HepG2 (cell line): Measurements from ENCODE around the gene MTR. TPM values are rescaled to one million over a fixed set of nuclear protein-coding genes. Genes with fewer than 3 reads are reported as not detected.

ENCODE experiments used
- ASH2L ChIP-seq: fragments of 300-600, 200-600 bp; sonication (generic); IDR thresholded peaks from 2 replicates; pipeline ENCODE4 v1.7.0; 2017; ENCODE audit warnings: low read depth, mild to moderate bottlenecking, moderate library complexity, mixed read lengths, low read length; ENCODE audit not compliant: insufficient read length
- HDAC2 ChIP-seq: sonication (generic); formaldehyde crosslinking; IDR thresholded peaks from 2 replicates; pipeline ENCODE4 v1.4.0; 2020; ENCODE audit warnings: missing genetic modification reagents
- HNF1B ChIP-seq: sonication (generic); formaldehyde crosslinking; IDR thresholded peaks from 2 replicates; pipeline ENCODE4 v1.5.1; 2020; ENCODE audit warnings: mild to moderate bottlenecking, moderate library complexity, missing genetic modification reagents
- HNF4A ChIP-seq: sonication (generic); formaldehyde crosslinking; IDR thresholded peaks from 2 replicates; pipeline ENCODE4 v1.4.0; 2020; ENCODE audit warnings: missing genetic modification reagents
- IKZF1 ChIP-seq: fragments of 450-650 bp; IDR thresholded peaks from 2 replicates; pipeline ENCODE4 v1.7.1; 2016
- IKZF5 ChIP-seq: IDR thresholded peaks from 2 replicates; pipeline ENCODE4 v1.6.1; 2018; ENCODE audit warnings: missing genetic modification reagents, mild to moderate bottlenecking, missing compliant biosample characterization
- KDM5A ChIP-seq: fragments of 200-600 bp; sonication (generic); IDR thresholded peaks from 2 replicates; pipeline ENCODE4 v1.7.0; 2018; ENCODE audit warnings: antibody characterized with exemption, mild to moderate bottlenecking, low read length, borderline replicate concordance
- NR2F1 ChIP-seq, 2 experiments: fragments of 450-650 bp in 1 of 2; formaldehyde crosslinking in 1 of 2; IDR thresholded peaks; 2 replicates each; pipeline versions ENCODE4 v1.5.0 to v1.6.1; 2016 to 2020; ENCODE audit warnings: mild to moderate bottlenecking in 1 of 2, missing compliant biosample characterization in 1 of 2, missing genetic modification reagents in 1 of 2, moderate library complexity in 1 of 2
- POGZ ChIP-seq: sonication (generic); formaldehyde crosslinking; IDR thresholded peaks from 2 replicates; pipeline ENCODE4 v1.4.0; 2020; ENCODE audit warnings: mild to moderate bottlenecking, missing genetic modification reagents
- SATB2 ChIP-seq: sonication (generic); formaldehyde crosslinking; IDR thresholded peaks from 2 replicates; pipeline ENCODE4 v1.5.0; 2020; ENCODE audit warnings: missing genetic modification reagents
- SKI ChIP-seq: fragments of 450-650 bp; IDR thresholded peaks from one replicate; pipeline ENCODE4 v1.6.1; 2018; ENCODE audit warnings: mild to moderate bottlenecking; ENCODE audit not compliant: partially characterized antibody
- XRCC5 ChIP-seq: fragments of 200-400 bp; formaldehyde crosslinking; optimal IDR thresholded peaks from 2 replicates; pipeline ENCODE3; 2017; ENCODE audit warnings: mild to moderate bottlenecking, low read length
- ZBTB26 ChIP-seq: IDR thresholded peaks from 2 replicates; pipeline ENCODE4 v1.6.1; 2016; ENCODE audit warnings: missing compliant biosample characterization, missing genetic modification reagents, borderline replicate concordance
- ZBTB44 ChIP-seq: sonication (generic); formaldehyde crosslinking; IDR thresholded peaks from 2 replicates; pipeline ENCODE4 v1.4.0; 2020; ENCODE audit warnings: missing genetic modification reagents
- ZNF20 ChIP-seq: sonication (generic); formaldehyde crosslinking; IDR thresholded peaks from 2 replicates; pipeline ENCODE4 v1.4.0; 2020; ENCODE audit warnings: mild to moderate bottlenecking, moderate library complexity, missing genetic modification reagents
- ZNF383 ChIP-seq: sonication (generic); formaldehyde crosslinking; IDR thresholded peaks from 2 replicates; pipeline ENCODE4 v1.4.0; 2020; ENCODE audit warnings: missing genetic modification reagents, mild to moderate bottlenecking, borderline replicate concordance
- ZNF431 ChIP-seq: sonication (generic); formaldehyde crosslinking; IDR thresholded peaks from 2 replicates; pipeline ENCODE4 v1.9.0; 2022; ENCODE audit warnings: missing genetic modification reagents, low read depth, mild to moderate bottlenecking, borderline replicate concordance
- ZNF614 ChIP-seq: IDR thresholded peaks from 2 replicates; pipeline ENCODE4 v1.6.1; 2018; ENCODE audit warnings: missing biosample characterization, missing genetic modification reagents, inconsistent platforms, borderline replicate concordance
- ZNF629 ChIP-seq: sonication (generic); formaldehyde crosslinking; conservative IDR thresholded peaks from 2 replicates; pipeline ENCODE4 v1.5.0; 2020; ENCODE audit warnings: missing genetic modification reagents
- ZNF761 ChIP-seq: sonication (generic); formaldehyde crosslinking; conservative IDR thresholded peaks from 2 replicates; pipeline ENCODE4 v1.4.0; 2020; ENCODE audit warnings: mild to moderate bottlenecking, missing genetic modification reagents
- ZNF772 ChIP-seq: sonication (generic); formaldehyde crosslinking; IDR thresholded peaks from 2 replicates; pipeline ENCODE4 v1.5.0; 2020; ENCODE audit warnings: mild to moderate bottlenecking, missing genetic modification reagents
- polyA plus RNA-seq, 8 experiments: library from polyadenylated mRNA; depleted of rRNA in 3 of 8; stranded (reverse) in 7 of 8; unstranded in 1 of 8; fragments of >200 nt; fragmentation: Illumina TruSeq in 4 of 8; extraction: Trizol in 4 of 8; gene quantifications; 2 replicates each; pipeline versions ENCODE4 v1.2.1 to v1.2.3, GENCODE V29; 2011 to 2016; ENCODE audit warnings: low read depth in 4 of 8, missing spikeins in 1 of 8, mixed read lengths in 1 of 8; ENCODE audit not compliant: insufficient read depth in 1 of 8
- total RNA-seq, 5 experiments: library from RNA; depleted of rRNA; stranded (reverse); fragments of >200 nt; fragmentation: Illumina TruSeq; extraction: Trizol; gene quantifications; 2 replicates each; pipeline ENCODE4 v1.2.3, GENCODE V29; 2016; ENCODE audit warnings: low read depth in 1 of 5
- TF ChIP-seq, protein P1 (sequence below): sonication (generic); formaldehyde crosslinking; IDR thresholded peaks from 2 replicates; pipeline ENCODE4 v1.4.0; 2020; ENCODE audit warnings: mild to moderate bottlenecking, missing genetic modification reagents

Gene MTR
- total and polyA plus RNA-seq, 2 of the 13 experiments (the other 11 are each of a cell fraction or from before 2014, with no cell fraction given): 16.3 to 36.1 TPM

GRCh38 chr1:236844499-236845271 lies 49.6 kb downstream of the MTR start (continued):
- TF ChIP-seq ZBTB44 (no peak), ZNF772 (CRISPR knock-in tag) (peak; percentile 19; the same call in 1 of the 2 replicates), NR2F1 (CRISPR knock-in tag; IDR thresholded peaks at IDR 0.05) (peak in 1 of 2 experiments; percentile 47; a peak in 2 of 4 replicates), IKZF1 (no peak), POGZ (peak; percentile 73; the same call in 1 of the 2 replicates), ASH2L (peak; percentile 94), ZNF20 (no peak), ZNF431 (CRISPR knock-in tag) (peak; percentile 20; the same call in 1 of the 2 replicates), ZNF629 (CRISPR knock-in tag) (no peak), ZNF614 (CRISPR knock-in tag) (peak; percentile 85), HNF4A (CRISPR knock-in tag) (peak; percentile 86), ZNF761 (CRISPR knock-in tag) (0 out of 2 replicates have a peak, but pooled peaks have one; percentile 35), XRCC5 (peak; percentile 28), SATB2 (CRISPR knock-in tag) (0 out of 2 replicates have a peak, but pooled peaks have one; percentile 18), IKZF5 (CRISPR knock-in tag) (peak; percentile 68; the same call in 1 of the 2 replicates), HDAC2 (CRISPR knock-in tag) (peak; percentile 67), SKI (peak; percentile 90), ZNF383 (CRISPR knock-in tag) (0 out of 2 replicates have a peak, but pooled peaks have one; percentile 10), KDM5A (peak; percentile 44; the same call in 1 of the 2 replicates), ZBTB26 (no peak), HNF1B (CRISPR knock-in tag) (peak; percentile 58)
- TF ChIP-seq, protein P1, sequence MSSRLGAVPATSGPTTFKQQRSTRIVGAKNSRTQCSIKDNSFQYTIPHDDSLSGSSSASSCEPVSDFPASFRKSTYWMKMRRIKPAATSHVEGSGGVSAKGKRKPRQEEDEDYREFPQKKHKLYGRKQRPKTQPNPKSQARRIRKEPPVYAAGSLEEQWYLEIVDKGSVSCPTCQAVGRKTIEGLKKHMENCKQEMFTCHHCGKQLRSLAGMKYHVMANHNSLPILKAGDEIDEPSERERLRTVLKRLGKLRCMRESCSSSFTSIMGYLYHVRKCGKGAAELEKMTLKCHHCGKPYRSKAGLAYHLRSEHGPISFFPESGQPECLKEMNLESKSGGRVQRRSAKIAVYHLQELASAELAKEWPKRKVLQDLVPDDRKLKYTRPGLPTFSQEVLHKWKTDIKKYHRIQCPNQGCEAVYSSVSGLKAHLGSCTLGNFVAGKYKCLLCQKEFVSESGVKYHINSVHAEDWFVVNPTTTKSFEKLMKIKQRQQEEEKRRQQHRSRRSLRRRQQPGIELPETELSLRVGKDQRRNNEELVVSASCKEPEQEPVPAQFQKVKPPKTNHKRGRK (CRISPR knock-in tag): no peak
